Type B pancreatic cell (in vitro differentiated cells): ENCODE data around the gene SLC6A7. TPM values are rescaled to one million over a fixed set of nuclear protein-coding genes. Genes with fewer than 3 reads are reported as not detected.

Experiments
- DNase-seq: peaks from one replicate; pipeline ENCODE4 v3.0.0; 2021; ENCODE audit warnings: mixed read lengths; ENCODE audit not compliant: unreplicated experiment; ENCODE audit errors: extremely low spot score
- H3K27ac Mint-ChIP-seq: 2 replicates; pipeline ENCODE4 v1.8.0; 2021; ENCODE audit warnings: mild to moderate bottlenecking, mixed read lengths
- H3K27me3 Mint-ChIP-seq: 2 replicates; pipeline ENCODE4 v1.8.0; 2021; ENCODE audit warnings: mixed read lengths
- H3K36me3 Mint-ChIP-seq: 2 replicates; pipeline ENCODE4 v1.8.0; 2021; ENCODE audit warnings: mixed read lengths
- H3K4me1 Mint-ChIP-seq: one replicate; pipeline ENCODE4 v1.8.0; 2021; ENCODE audit warnings: mixed read lengths; ENCODE audit not compliant: unreplicated experiment
- H3K4me3 Mint-ChIP-seq: 2 replicates; pipeline ENCODE4 v1.8.0; 2021; ENCODE audit warnings: mild to moderate bottlenecking, mixed read lengths
- H3K9me3 Mint-ChIP-seq: 2 replicates; pipeline ENCODE4 v1.8.0; 2021; ENCODE audit warnings: mixed read lengths
- total RNA-seq: library from RNA; stranded (reverse); gene quantifications from 2 replicates; pipeline ENCODE4 v1.2.1, GENCODE V29; 2021; ENCODE audit warnings: low replicate concordance
- TF ChIP-seq, protein P1 (sequence below): fragments of 200-600 bp; sonication (generic); conservative IDR thresholded peaks from 2 replicates; pipeline ENCODE4 v1.5.0; 2021; ENCODE audit warnings: antibody characterized with exemption, mild to moderate bottlenecking

SLC6A7 gene
- total RNA-seq, 1 donor from 2014 or later = 0.10 TPM

- Mint-ChIP-seq H3K4me3 (no peak overlapping the region), H3K27me3 (peaks cover 49% of the 10 kb centered on the region), H3K36me3 (no peaks in the 10 kb centered on the region), H3K27ac (no peak overlapping the region), H3K9me3 (no peaks in the 10 kb centered on the region), H3K4me1 (peaks cover 16% of the 10 kb centered on the region)
- DNase-seq = no peak
- TF ChIP-seq, protein P1, sequence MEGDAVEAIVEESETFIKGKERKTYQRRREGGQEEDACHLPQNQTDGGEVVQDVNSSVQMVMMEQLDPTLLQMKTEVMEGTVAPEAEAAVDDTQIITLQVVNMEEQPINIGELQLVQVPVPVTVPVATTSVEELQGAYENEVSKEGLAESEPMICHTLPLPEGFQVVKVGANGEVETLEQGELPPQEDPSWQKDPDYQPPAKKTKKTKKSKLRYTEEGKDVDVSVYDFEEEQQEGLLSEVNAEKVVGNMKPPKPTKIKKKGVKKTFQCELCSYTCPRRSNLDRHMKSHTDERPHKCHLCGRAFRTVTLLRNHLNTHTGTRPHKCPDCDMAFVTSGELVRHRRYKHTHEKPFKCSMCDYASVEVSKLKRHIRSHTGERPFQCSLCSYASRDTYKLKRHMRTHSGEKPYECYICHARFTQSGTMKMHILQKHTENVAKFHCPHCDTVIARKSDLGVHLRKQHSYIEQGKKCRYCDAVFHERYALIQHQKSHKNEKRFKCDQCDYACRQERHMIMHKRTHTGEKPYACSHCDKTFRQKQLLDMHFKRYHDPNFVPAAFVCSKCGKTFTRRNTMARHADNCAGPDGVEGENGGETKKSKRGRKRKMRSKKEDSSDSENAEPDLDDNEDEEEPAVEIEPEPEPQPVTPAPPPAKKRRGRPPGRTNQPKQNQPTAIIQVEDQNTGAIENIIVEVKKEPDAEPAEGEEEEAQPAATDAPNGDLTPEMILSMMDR = no peak
Measured at GRCh38 chr5:150184990-150185912, 4.6 kb upstream of the SLC6A7 start.

DNA sequence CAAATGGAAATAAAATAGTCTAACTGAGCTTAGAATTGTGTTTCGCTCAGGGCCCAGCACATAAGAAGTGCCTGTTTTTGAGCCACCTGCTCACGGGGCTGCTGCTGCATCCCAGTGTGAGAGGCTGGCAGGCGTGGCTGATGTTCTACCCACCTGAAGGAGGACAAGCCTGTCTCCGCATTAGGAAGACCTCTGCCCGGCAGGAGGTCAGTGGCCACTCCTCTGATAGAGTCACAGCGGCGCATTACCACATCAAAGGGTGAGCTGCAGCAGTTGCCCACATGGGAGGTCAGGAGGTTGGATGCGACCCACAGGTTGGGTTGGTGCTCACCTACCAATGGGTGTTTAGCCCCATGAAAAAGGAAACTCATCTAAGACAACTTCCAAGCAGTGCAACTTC lies 3.7 kb upstream of the SLC6A7 start:
- no peak overlapping the region for H3K4me3 Mint-ChIP-seq
- H3K36me3 Mint-ChIP-seq = no peaks in the 10 kb centered on the region
- TF ChIP-seq, protein P1 = no peak
- H3K27me3 Mint-ChIP-seq = peaks cover 55% of the 10 kb centered on the region
- peaks cover 11% of the 10 kb centered on the region for H3K4me1 Mint-ChIP-seq
- H3K9me3 Mint-ChIP-seq = no peaks in the 10 kb centered on the region
- H3K27ac Mint-ChIP-seq = no peak overlapping the region
- DNase-seq = no peak

- Mint-ChIP-seq H3K4me1 (peaks cover 11% of the 10 kb centered on the region), H3K36me3 (no peaks in the 10 kb centered on the region), H3K27me3 (peaks cover 63% of the 10 kb centered on the region), H3K9me3 (no peaks in the 10 kb centered on the region), H3K27ac (no peak overlapping the region), H3K4me3 (no peak overlapping the region)
- no peak for DNase-seq
- TF ChIP-seq, protein P1 = no peak
Measured at GRCh38 chr5:150186897-150187296, 3.0 kb upstream of the SLC6A7 start.

DNA sequence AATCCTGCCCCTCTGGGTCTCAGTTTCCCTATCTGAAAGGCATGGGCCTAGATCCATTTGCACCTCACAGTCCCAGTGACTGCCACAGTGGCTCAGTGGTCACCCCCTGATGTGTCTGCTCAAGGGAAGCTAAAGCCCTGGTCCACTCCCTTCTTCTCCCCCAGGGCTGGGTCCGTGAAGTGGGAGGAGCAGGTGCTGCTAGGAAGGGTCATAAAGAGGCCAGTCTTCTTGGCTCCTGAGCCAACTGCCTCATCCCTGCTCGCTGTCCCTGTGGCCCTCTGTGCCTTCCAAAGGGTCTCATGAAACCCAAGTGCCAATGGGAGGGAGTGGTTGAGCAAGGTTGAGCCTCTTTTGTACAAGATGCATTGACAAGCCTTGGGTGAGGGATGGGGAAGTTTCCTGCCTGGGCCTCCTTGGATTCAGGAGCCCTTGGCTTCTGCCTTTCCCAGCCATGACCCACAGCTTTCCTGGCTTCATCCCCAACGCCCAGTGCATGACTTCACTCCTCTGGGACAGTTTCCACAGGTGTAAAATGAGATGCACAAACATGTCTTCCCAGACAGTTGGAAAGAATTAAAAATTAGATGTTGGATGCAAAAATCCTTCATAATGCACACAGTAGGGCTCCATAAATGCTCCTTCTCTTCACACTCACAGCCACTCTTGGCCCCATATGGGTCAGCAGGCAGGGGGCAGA lies 1.6 kb upstream of the SLC6A7 start:
- DNase-seq = no peak
- TF ChIP-seq, protein P1 = no peak
- Mint-ChIP-seq H3K4me3 (no peak overlapping the region), H3K9me3 (no peaks in the 10 kb centered on the region), H3K27ac (no peak overlapping the region), H3K4me1 (peaks cover 8% of the 10 kb centered on the region), H3K36me3 (no peaks in the 10 kb centered on the region), H3K27me3 (peaks cover 72% of the 10 kb centered on the region)

GRCh38 chr5:150189326-150189725 lies 536 bp upstream of the SLC6A7 start:
- H3K9me3 Mint-ChIP-seq = no peaks in the 10 kb centered on the region
- H3K27ac Mint-ChIP-seq = no peak overlapping the region
- H3K4me1 Mint-ChIP-seq = peaks cover 8% of the 10 kb centered on the region
- peak overlapping the region; percentile 36 for H3K4me3 Mint-ChIP-seq
- H3K36me3 Mint-ChIP-seq = no peaks in the 10 kb centered on the region
- DNase-seq = no peak
- H3K27me3 Mint-ChIP-seq = peaks cover 77% of the 10 kb centered on the region
- TF ChIP-seq, protein P1 = no peak
